ENCODE measurements around the gene RAB11FIP4.
A peak's percentile ranks its signal among the peaks of the same experiment; 100 is the strongest.

Gene RAB11FIP4

DNA sequence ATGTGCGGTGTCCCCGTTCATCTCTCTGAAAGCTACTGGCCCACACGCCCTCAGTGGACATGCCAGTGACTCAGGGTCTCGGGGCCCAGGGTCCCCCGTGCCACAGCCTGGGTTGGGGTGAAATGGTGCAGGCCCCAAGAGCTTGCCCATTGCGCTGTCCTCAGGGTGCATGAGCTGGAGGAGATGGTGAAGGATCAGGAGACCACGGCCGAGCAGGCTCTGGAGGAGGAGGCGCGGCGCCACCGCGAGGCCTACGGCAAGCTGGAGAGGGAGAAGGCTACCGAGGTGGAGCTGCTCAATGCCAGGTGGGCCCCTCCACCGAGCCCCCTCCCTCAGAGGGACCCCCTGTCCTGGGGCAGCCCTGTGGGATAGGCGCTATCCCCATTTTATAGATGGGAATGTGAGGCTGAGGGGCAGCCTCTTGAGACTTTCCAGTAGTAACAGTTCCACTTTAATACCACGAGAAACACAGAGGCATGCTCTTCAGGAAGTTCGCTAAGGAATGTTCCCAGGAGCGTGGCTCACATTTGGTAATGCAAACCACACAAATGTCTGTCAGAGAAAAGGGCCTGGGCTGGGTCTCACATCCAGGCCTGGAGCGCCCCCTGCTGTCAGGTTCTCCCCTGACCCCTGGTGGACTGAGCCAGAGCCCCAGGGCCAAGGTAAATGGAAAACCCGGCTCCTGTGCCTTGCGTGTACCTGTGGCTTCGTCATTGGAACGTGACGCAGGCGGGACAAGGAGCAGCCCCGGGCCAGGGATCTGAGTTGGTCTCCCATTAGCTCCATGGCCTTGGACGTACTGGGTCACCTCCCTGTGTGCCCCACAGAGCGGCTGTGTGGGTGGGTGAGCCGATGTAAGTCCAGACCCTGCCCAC, 133.7 kb downstream of the RAB11FIP4 start:
- peak; percentile 51 to 66 for DNase-seq (ENCODE audit: low read depth in 2 of 2)

- no peak for DNase-seq (ENCODE audit: low read depth in 2 of 2)
Measured at GRCh38 chr17:31525801-31526549, 134.5 kb downstream of the RAB11FIP4 start.

DNA sequence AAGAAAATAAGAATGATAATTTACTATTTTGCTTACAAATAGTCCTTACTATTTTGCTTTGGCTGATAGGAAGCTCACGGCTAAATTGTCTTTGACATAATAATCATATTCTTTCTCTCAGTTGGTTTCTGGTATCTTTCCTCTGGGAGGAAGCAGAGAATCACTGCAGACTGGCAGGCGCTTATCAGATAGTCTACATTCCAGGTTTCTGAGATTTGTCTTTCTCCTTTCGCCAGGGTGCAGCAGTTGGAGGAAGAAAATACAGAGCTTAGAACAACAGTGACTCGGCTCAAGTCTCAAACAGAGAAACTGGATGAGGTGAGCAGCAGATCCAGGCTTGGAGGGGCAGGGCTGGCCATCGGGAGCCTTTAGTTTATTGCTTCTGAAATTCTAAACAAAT, 136.1 kb downstream of the RAB11FIP4 start:
- DNase-seq (ENCODE audit: low read depth in 2 of 2), result no peak

DNA sequence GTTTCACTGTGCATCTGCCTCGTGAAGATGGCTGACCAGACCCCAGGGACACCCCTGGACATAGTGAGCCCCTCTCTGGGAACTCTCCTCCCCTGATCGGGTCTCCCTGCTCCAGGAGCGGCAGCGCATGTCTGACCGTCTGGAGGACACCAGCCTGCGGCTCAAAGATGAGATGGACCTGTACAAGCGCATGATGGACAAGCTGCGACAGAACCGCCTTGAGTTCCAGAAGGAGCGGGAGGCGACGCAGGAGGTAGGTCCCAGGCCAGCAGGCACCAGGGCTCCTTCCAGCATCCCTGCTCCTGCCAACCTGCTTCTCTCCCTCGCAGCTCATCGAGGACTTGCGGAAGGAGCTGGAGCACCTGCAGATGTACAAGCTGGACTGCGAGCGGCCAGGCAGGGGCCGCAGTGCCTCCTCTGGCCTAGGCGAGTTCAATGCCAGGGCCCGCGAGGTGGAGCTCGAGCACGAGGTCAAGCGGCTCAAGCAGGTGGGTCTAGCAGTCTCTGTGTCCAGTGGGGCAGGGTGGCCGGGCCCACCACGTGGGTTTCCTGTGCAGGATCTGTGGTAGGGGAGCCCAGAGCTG, 136.9 kb downstream of the RAB11FIP4 start:
- no peak for DNase-seq (ENCODE audit: low read depth in 2 of 2)

GRCh38 chr17:31529841-31530251, 138.4 kb downstream of the RAB11FIP4 start:
- no peak for DNase-seq (ENCODE audit: low read depth in 2 of 2)

- no peak for DNase-seq (ENCODE audit: low read depth in 2 of 2)
Measured at GRCh38 chr17:31530391-31530985, 139.0 kb downstream of the RAB11FIP4 start.

DNA sequence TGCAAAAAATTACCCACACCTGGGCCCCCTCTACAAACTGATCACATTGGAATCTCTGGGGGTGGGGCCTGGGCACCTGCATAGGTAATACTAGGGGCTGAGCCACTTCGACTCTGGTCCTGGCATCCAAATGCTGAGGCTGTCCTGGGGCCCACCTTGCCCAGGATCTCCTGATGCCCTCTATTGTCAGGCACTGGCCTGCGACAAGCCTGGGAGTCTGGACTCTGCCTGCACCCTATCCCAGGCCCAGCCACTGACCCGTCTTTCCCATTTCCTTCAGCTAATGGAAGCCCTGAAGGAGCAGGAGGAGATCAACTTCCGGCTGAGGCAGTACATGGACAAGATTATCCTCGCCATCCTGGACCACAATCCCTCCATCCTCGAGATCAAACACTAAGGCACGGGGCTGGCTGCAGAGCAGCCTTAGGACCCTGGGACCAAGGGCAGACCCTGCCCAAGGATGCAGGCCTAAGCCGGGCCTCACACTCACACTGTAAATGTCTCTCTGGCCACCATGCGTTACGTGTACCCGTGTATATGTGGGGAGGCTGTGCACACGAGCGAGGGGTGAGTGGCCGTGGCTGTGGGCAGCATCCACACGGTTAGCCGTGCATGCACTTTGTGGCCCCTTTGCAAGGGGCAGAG, 140.0 kb downstream of the RAB11FIP4 start:
- no peak for DNase-seq (ENCODE audit: low read depth in 2 of 2)

- no peak for DNase-seq (ENCODE audit: low read depth in 2 of 2)
Measured at GRCh38 chr17:31532081-31532480, 140.6 kb downstream of the RAB11FIP4 start.

DNA sequence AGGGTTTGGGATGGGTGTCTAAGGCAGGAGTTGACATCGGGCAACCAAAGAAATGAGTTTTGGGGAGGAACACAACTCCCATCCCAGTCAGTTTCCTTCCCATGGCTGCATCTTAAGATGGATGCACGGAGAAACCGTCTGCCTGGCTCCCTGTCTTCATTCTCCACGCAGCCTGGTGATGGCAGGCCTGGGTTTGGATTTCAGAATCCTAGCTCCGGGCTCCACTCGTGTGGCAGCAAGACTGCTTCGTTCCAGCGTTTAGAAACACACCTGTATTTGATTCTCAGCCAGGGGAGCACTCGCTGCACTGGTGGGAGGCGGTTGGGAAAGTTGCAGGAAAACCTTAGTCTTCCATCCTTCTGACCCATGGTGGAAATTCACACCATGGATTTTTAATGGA, 141.1 kb downstream of the RAB11FIP4 start:
- no peak for DNase-seq (ENCODE audit: low read depth in 2 of 2)

DNA sequence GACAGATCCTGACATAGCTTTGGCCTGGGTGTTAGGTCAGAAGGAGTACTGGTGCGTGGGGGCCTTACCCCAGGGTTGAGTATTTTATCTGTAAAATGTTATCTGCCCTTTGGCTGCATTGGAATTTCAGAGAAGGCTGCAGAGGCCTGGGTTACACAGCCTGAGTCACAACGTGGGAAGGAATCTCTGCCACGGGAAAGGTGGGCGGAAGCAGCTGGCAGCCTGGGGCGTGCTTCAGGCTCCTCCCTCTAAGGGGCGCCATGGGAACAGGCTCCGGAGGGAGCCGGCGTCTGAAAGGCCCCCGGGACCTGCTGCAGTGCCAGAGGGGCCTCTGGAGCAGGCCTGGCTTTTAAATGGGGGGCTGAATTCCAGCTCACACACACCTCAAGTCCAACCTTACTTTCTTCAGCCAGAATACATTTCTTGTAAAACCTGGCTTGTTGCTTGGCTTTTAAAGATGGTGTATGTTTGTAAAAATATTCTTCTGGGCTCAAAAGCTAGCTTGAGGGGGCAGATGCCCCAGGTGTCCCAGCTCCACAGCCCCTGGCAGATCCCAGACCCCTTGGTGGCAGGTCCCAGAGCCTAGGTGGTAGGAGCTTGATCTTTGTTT, 142.2 kb downstream of the RAB11FIP4 start:
- no peak for DNase-seq (ENCODE audit: low read depth in 2 of 2)

DNA sequence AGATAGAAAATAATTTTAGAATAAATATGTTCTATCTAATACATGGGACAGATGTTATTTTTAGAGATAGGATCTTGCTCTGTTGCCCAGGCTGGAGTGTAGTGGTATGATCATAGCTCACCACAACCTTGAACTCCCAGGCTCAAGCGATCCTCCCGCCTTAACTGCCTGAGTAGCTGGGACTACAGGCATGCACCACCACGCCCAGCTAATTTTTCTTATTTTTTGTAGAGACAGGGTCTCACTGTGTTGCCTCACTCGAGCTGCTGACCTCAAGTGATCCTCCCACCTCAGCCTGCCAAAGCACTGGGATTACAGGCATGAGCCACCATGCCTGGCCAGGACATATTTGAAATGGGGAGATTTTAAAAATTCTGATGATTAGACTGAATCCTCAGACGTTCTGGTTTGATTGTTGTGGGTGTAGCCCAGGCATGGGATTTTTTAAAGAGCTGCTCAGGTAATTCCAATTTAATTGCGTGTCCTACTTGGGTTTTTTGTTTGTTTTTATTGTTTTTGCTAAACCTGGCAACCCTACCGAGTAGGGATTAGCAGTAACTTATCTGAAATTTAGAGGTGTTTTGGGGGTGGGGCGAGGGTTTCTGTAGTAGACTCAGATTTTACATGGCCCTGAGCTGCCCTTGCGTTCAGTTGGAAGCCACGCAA, 142.9 kb downstream of the RAB11FIP4 start:
- DNase-seq (ENCODE audit: low read depth in 2 of 2), result no peak

DNA sequence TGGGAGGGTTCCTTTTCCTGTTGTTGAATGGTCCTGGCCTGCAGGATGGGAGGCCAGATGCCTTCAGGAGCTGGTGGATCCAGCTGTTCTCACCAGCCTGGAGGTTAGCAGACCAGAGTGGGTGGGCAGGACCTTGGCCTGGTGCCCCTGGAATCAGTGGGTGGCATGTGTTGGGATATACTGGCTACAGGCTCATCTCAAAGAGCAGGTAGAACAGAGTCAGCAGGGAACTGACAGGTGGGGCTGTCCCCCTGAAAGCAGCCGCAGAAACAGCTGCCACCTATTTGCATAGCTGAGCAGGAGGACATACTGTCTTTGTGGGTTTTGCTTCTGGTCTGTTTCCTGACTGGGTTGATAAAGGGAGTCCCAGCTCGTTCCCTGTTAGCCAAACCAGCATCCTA, 144.1 kb downstream of the RAB11FIP4 start:
- DNase-seq (ENCODE audit: low read depth in 2 of 2), result no peak

DNA sequence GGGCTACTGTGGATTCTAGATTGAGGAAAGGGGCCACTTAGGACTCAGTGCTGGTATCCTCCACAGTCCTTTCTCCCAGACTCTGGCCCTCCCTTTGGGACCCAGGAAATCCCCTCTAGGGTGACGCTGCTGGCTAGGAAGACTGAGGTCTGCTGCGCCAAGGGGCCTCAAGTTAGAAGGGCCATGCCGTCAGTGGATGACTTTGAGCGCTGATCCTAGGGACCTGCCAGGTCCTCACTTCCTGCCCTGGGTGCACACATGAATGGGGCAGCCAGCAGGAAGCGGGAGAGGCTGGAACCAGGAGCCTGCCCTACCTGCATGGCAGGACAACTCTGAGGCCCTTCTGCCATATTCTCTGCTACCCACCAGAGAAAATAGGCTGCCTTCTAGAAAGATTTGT, 145.0 kb downstream of the RAB11FIP4 start:
- no peak for DNase-seq (ENCODE audit: low read depth in 2 of 2)

DNA sequence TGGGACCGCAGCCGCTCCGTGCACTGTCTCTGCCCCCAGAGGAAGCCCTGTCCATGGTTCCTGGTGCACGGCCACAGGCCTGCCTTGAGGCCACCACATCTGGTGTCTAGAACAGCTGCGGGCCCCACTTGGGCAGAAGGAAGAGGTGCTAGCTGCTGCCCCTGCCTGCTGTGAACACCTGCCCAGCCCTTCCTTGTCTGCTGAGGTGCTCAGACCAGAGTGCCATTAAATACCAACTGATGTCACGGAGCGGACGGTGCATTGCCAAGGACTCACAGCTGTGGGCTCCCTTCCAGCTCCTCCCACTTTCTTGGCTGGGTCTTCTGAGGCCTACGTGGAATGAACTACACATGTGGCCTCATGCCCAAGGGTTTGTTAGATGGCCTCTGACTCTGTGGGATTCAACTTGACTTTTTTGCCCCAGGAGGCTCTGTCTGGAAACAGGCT, 146.1 kb downstream of the RAB11FIP4 start:
- no peak for DNase-seq (ENCODE audit: low read depth in 2 of 2)

DNA sequence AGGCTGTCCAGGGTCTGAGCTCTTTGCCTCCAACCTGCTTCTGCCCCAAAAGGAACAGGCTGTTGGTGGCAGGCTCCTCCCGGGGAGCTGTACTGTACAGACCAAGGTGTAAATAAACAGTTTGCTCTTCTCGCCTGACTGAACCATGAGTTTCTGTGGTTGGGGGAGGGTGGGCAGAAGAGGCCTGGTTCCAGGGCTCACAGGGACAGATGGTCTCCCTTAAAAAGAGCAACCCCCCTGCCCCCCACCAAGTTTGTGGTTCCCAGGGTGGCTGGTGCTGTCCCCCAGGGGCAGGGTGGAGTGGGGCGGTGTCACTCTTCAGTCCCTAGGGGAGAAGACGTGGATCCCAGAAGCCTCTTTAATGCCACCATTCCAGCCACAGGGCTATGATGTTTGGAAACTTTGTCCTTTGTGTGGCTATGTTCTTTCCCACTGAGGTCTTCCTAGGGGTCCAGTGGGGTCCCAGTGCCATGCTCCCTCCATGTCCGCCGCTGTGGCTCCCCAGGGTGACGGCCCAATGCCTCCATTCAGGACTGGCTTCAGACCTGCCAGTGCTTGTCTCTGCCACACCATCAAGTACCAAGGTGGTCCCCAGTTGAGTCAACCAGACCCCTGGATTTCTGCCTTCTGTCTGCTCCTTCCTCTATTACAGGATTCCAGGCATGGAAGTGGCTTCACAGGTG, 146.7 kb downstream of the RAB11FIP4 start:
- no peak for DNase-seq (ENCODE audit: low read depth in 2 of 2)

- DNase-seq (ENCODE audit: low read depth in 2 of 2), result no peak
Measured at GRCh38 chr17:31540602-31541307, 149.3 kb downstream of the RAB11FIP4 start.

DNA sequence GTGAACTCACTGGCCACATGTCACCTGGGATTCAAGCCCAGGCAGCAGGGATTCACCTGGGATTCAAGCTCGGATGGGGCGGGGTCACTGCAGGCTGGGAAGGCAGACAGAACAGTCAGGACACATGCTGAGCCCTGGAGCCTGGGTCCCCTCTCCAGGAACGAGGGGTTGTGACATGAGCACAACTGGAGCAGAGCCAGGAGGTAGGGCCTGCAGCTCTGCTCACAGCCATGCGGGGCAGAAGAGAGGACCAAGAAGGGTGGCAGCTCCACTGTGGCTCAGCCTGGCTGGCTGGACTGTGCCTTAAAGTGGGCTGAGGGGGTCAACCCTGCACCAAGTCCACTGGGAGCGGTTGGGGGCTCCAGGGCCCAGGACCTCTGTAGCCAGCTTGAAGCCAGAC, 150.1 kb downstream of the RAB11FIP4 start:
- DNase-seq (ENCODE audit: low read depth in 2 of 2), result no peak

GRCh38 chr17:31544186-31544585, 152.7 kb downstream of the RAB11FIP4 start:
- DNase-seq (ENCODE audit: low read depth in 2 of 2), result no peak

DNA sequence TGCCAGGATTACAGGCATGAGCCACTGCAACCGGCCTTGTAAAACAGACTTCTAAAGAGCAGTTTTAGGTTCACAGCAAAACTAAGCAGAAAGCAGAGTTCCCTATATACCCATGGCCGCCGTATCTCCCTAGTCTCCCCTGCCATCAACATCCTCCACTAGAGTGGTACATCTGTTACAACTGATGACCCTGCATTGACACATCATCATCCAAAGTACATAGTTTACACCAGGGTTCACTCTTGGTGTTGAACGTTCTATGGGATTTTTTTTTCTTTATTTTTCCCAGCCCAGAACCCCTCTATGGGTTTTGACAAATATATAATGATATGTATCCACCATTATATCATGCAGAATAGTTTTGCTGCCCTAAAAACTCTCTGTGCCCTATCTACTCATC, 155.2 kb downstream of the RAB11FIP4 start:
- DNase-seq (ENCODE audit: low read depth in 2 of 2), result no peak

Measured in stimulated activated CD8-positive, alpha-beta memory T cell treated with anti-CD3 and anti-CD28 coated beads, Interleukin-15, amount 100 ng/mL, for 4 hours (primary cell).